ENCODE results near the gene ARHGAP24. TPM values are rescaled to one million over a fixed set of nuclear protein-coding genes. Genes with fewer than 3 reads are reported as not detected.

ARHGAP24 gene
- total RNA-seq, 2 experiments from 2014 or later, result 0.30 to 0.53 TPM

GRCh38 chr4:85496933-85497332 is 22.0 kb downstream of the ARHGAP24 start:
- DNase-seq, result peak in 2 of 14 experiments; percentile 4 to 10
- Mint-ChIP-seq H3K27ac (no peak overlapping the region), H3K4me3 (no peak overlapping the region), H3K9me3 (no peaks in the 10 kb centered on the region), H3K27me3 (no peaks in the 10 kb centered on the region), H3K36me3 (ENCODE audit: low read depth) (no peaks in the 10 kb centered on the region), H3K4me1 (ENCODE audit: low read depth) (no peaks in the 10 kb centered on the region)
- Histone ChIP-seq H3K27ac (ENCODE audit: low read depth in 1 of 2, low read length in 2 of 2) (no peak overlapping the region), H3K4me3 (ENCODE audit: low read length) (no peak overlapping the region), H3K27me3 (ENCODE audit: control insufficient read depth in 1 of 2, insufficient read depth in 2 of 2, low read length in 2 of 2) (no peaks in the 10 kb centered on the region), H3K36me3 (ENCODE audit: insufficient read depth, low read length) (no peaks in the 10 kb centered on the region), H3K4me1 (ENCODE audit: insufficient read depth, low read length) (no peaks in the 10 kb centered on the region), H3K9me3 (ENCODE audit: control insufficient read depth in 1 of 2, insufficient read depth in 1 of 2, low read length in 2 of 2) (peaks cover 0 to 12% of the 10 kb centered on the region in 2 experiments)
- CTCF ChIA-PET, result no interaction called here
- intact Hi-C loops (cut with DNase I, micrococcal nuclease), result no loop called here
- POLR2A ChIA-PET, result no interaction called here
- no peak for TF ChIP-seq CTCF (IDR thresholded peaks at IDR 0.05)
- ATAC-seq (ENCODE audit: poor library complexity), result no peak

GRCh38 chr4:85498068-85498733 is 23.3 kb downstream of the ARHGAP24 start:
- no peaks in the 10 kb centered on the region for H3K36me3 Mint-ChIP-seq (ENCODE audit: low read depth)
- ChIA-PET CTCF (no interaction called here), POLR2A (no interaction called here)
- H3K4me3 Mint-ChIP-seq, result no peak overlapping the region
- intact Hi-C loops (cut with DNase I, micrococcal nuclease), result no loop called here
- no peaks in the 10 kb centered on the region for H3K4me1 Mint-ChIP-seq (ENCODE audit: low read depth)
- TF ChIP-seq CTCF (IDR thresholded peaks at IDR 0.05), result no peak
- Histone ChIP-seq H3K27me3 (ENCODE audit: control insufficient read depth in 1 of 2, insufficient read depth in 2 of 2, low read length in 2 of 2) (no peaks in the 10 kb centered on the region), H3K27ac (ENCODE audit: low read depth in 1 of 2, low read length in 2 of 2) (no peak overlapping the region), H3K36me3 (ENCODE audit: insufficient read depth, low read length) (no peaks in the 10 kb centered on the region), H3K4me3 (ENCODE audit: low read length) (no peak overlapping the region), H3K9me3 (ENCODE audit: control insufficient read depth in 1 of 2, insufficient read depth in 1 of 2, low read length in 2 of 2) (peaks cover 0 to 12% of the 10 kb centered on the region in 2 experiments), H3K4me1 (ENCODE audit: insufficient read depth, low read length) (no peaks in the 10 kb centered on the region)
- no peaks in the 10 kb centered on the region for H3K9me3 Mint-ChIP-seq
- ATAC-seq (ENCODE audit: poor library complexity), result no peak
- no peaks in the 10 kb centered on the region for H3K27me3 Mint-ChIP-seq
- peak in 3 of 14 experiments; percentile 18 to 65 (median 56) for DNase-seq
- H3K27ac Mint-ChIP-seq, result no peak overlapping the region

GRCh38 chr4:85499573-85499972 is 24.6 kb downstream of the ARHGAP24 start:
- H3K9me3 Mint-ChIP-seq, result no peaks in the 10 kb centered on the region
- intact Hi-C loops (cut with DNase I, micrococcal nuclease), result no loop called here

More at GRCh38 chr4:85499573-85499972, 24.6 kb downstream of the ARHGAP24 start:
- Histone ChIP-seq H3K36me3 (ENCODE audit: insufficient read depth, low read length) (no peaks in the 10 kb centered on the region), H3K27me3 (ENCODE audit: control insufficient read depth in 1 of 2, insufficient read depth in 2 of 2, low read length in 2 of 2) (no peaks in the 10 kb centered on the region), H3K4me3 (ENCODE audit: low read length) (no peak overlapping the region), H3K4me1 (ENCODE audit: insufficient read depth, low read length) (no peaks in the 10 kb centered on the region), H3K27ac (ENCODE audit: low read depth in 1 of 2, low read length in 2 of 2) (no peak overlapping the region), H3K9me3 (ENCODE audit: control insufficient read depth in 1 of 2, insufficient read depth in 1 of 2, low read length in 2 of 2) (peaks cover 0 to 9% of the 10 kb centered on the region in 2 experiments)
- H3K27me3 Mint-ChIP-seq, result no peaks in the 10 kb centered on the region
- no peak overlapping the region for H3K4me3 Mint-ChIP-seq
- no peak for ATAC-seq (ENCODE audit: poor library complexity)
- ChIA-PET CTCF (no interaction called here), POLR2A (no interaction called here)
- H3K27ac Mint-ChIP-seq, result no peak overlapping the region
- no peak for DNase-seq
- H3K36me3 Mint-ChIP-seq (ENCODE audit: low read depth), result no peaks in the 10 kb centered on the region
- TF ChIP-seq CTCF (IDR thresholded peaks at IDR 0.05), result no peak
- no peaks in the 10 kb centered on the region for H3K4me1 Mint-ChIP-seq (ENCODE audit: low read depth)

All from CD4-positive, alpha-beta T cell (primary cell).